ENCODE measurements around the gene THOP1. TPM values are rescaled to one million over a fixed set of nuclear protein-coding genes. Genes with fewer than 3 reads are reported as not detected.

THOP1 gene
- total RNA-seq, 1 experiment from 2014 or later: 308 TPM

GRCh38 chr19:2854849-2855248 lies 69.5 kb downstream of the THOP1 start:
- DNase-seq (ENCODE audit: low spot score): no peak

GRCh38 chr19:2856457-2857050 lies 71.3 kb downstream of the THOP1 start:
- no peak for DNase-seq (ENCODE audit: low spot score)

- DNase-seq (ENCODE audit: low spot score): no peak
Measured at GRCh38 chr19:2858864-2859263, 73.6 kb downstream of the THOP1 start.

GRCh38 chr19:2863816-2864215 lies 78.5 kb downstream of the THOP1 start:
- DNase-seq (ENCODE audit: low spot score): no peak

Other genes with a start within 250 kb of the THOP1 start
- gene GNG7, start 82.8 kb upstream of the THOP1 start, total RNA-seq (2014; rRNA removed; shearing (Covaris generic)): 0.03 and 0.23 TPM in 2 replicates
- gene DIRAS1, start 64.1 kb upstream of the THOP1 start, total RNA-seq (2014; rRNA removed; shearing (Covaris generic)): not detected in 2 replicates
- 43.0 and 45.5 TPM in 2 replicates for gene SLC39A3, start 45.5 kb upstream of the THOP1 start, total RNA-seq (2014; rRNA removed; shearing (Covaris generic))
- 122 and 127 TPM in 2 replicates for gene SGTA, start 2.2 kb upstream of the THOP1 start, total RNA-seq (2014; rRNA removed; shearing (Covaris generic))
- gene ZNF554, start 34.4 kb downstream of the THOP1 start, total RNA-seq (2014; rRNA removed; shearing (Covaris generic)): 1.2 TPM in 2 replicates
- 0.65 and 1.3 TPM in 2 replicates for gene ZNF555, start 56.0 kb downstream of the THOP1 start, total RNA-seq (2014; rRNA removed; shearing (Covaris generic))
- gene ZNF556, start 81.8 kb downstream of the THOP1 start, total RNA-seq (2014; rRNA removed; shearing (Covaris generic)): 0.03 and 0.23 TPM in 2 replicates
- gene ZNF57, start 115.4 kb downstream of the THOP1 start, total RNA-seq (2014; rRNA removed; shearing (Covaris generic)): 5.6 and 5.7 TPM in 2 replicates
- 0.86 and 1.7 TPM in 2 replicates for gene ZNF77, start 159.5 kb downstream of the THOP1 start, total RNA-seq (2014; rRNA removed; shearing (Covaris generic))
- gene TLE6, start 192.1 kb downstream of the THOP1 start, total RNA-seq (2014; rRNA removed; shearing (Covaris generic)): 0.48 TPM in 1 of 2 replicates, not detected in the other
- gene TLE2, start 243.8 kb downstream of the THOP1 start, total RNA-seq (2014; rRNA removed; shearing (Covaris generic)): 0.08 and 1.1 TPM in 2 replicates

Measured in HT-29 (cell line).